ENCODE results near the gene IQSEC1.

Gene IQSEC1

GRCh38 chr3:12948891-12949711, 124.1 kb downstream of the IQSEC1 start:
- no peak overlapping the region for H3K27ac ChIP-seq (ENCODE audit: low read depth, low read length)
- H3K27me3 ChIP-seq (ENCODE audit: insufficient read depth, low read length): no peaks in the 10 kb centered on the region
- H3K9me3 ChIP-seq (ENCODE audit: insufficient read depth, low read depth, low read length): no peaks in the 10 kb centered on the region
- 94% methylated on average over 10 of the region's 10 CpGs for WGBS
- no peaks in the 10 kb centered on the region for H3K36me3 ChIP-seq (ENCODE audit: insufficient read depth, low read length)
- peaks cover 11% of the 10 kb centered on the region; the same call in 1 of the 2 replicates for H3K4me1 ChIP-seq (ENCODE audit: insufficient read depth, low read length)
- no peak overlapping the region for H3K9ac ChIP-seq (ENCODE audit: low read depth, low read length)
- H3K4me3 ChIP-seq (ENCODE audit: low read length): no peak overlapping the region

GRCh38 chr3:12948371-12948770, 124.9 kb downstream of the IQSEC1 start:
- H3K9ac ChIP-seq (ENCODE audit: low read depth, low read length): no peak overlapping the region
- WGBS: 93% methylated on average over 7 of the region's 7 CpGs
- H3K9me3 ChIP-seq (ENCODE audit: insufficient read depth, low read depth, low read length): no peaks in the 10 kb centered on the region
- H3K4me3 ChIP-seq (ENCODE audit: low read length): no peak overlapping the region
- H3K4me1 ChIP-seq (ENCODE audit: insufficient read depth, low read length): peaks cover 11% of the 10 kb centered on the region; the same call in 1 of the 2 replicates
- H3K27me3 ChIP-seq (ENCODE audit: insufficient read depth, low read length): no peaks in the 10 kb centered on the region
- H3K36me3 ChIP-seq (ENCODE audit: insufficient read depth, low read length): no peaks in the 10 kb centered on the region
- no peak overlapping the region for H3K27ac ChIP-seq (ENCODE audit: low read depth, low read length)

- Histone ChIP-seq H3K4me1 (ENCODE audit: insufficient read depth, low read length) (peaks cover 11% of the 10 kb centered on the region; the same call in 1 of the 2 replicates), H3K9me3 (ENCODE audit: insufficient read depth, low read depth, low read length) (no peaks in the 10 kb centered on the region), H3K9ac (ENCODE audit: low read depth, low read length) (no peak overlapping the region), H3K4me3 (ENCODE audit: low read length) (no peak overlapping the region), H3K27me3 (ENCODE audit: insufficient read depth, low read length) (no peaks in the 10 kb centered on the region), H3K27ac (ENCODE audit: low read depth, low read length) (no peak overlapping the region), H3K36me3 (ENCODE audit: insufficient read depth, low read length) (no peaks in the 10 kb centered on the region)
- WGBS: 90% methylated on average over 7 of the region's 7 CpGs
Observed at GRCh38 chr3:12947504-12948369, 125.5 kb downstream of the IQSEC1 start.

GRCh38 chr3:12946649-12947316, 126.4 kb downstream of the IQSEC1 start:
- Histone ChIP-seq H3K27me3 (ENCODE audit: insufficient read depth, low read length) (no peaks in the 10 kb centered on the region), H3K4me3 (ENCODE audit: low read length) (no peak overlapping the region), H3K27ac (ENCODE audit: low read depth, low read length) (no peak overlapping the region), H3K9me3 (ENCODE audit: insufficient read depth, low read depth, low read length) (no peaks in the 10 kb centered on the region), H3K9ac (ENCODE audit: low read depth, low read length) (no peak overlapping the region), H3K4me1 (ENCODE audit: insufficient read depth, low read length) (peaks cover 11% of the 10 kb centered on the region; the same call in 1 of the 2 replicates), H3K36me3 (ENCODE audit: insufficient read depth, low read length) (no peaks in the 10 kb centered on the region)
- 94% methylated on average over 8 of the region's 8 CpGs for WGBS

- Histone ChIP-seq H3K9me3 (ENCODE audit: insufficient read depth, low read depth, low read length) (no peaks in the 10 kb centered on the region), H3K27ac (ENCODE audit: low read depth, low read length) (no peak overlapping the region), H3K4me3 (ENCODE audit: low read length) (no peak overlapping the region), H3K9ac (ENCODE audit: low read depth, low read length) (no peak overlapping the region), H3K4me1 (ENCODE audit: insufficient read depth, low read length) (peaks cover 11% of the 10 kb centered on the region; the same call in 1 of the 2 replicates), H3K36me3 (ENCODE audit: insufficient read depth, low read length) (peaks cover 3% of the 10 kb centered on the region; the same call in 1 of the 2 replicates), H3K27me3 (ENCODE audit: insufficient read depth, low read length) (no peaks in the 10 kb centered on the region)
- WGBS: 96% methylated on average over 6 of the region's 6 CpGs
Observed at GRCh38 chr3:12946251-12946648, 127.0 kb downstream of the IQSEC1 start.

- Histone ChIP-seq H3K27me3 (ENCODE audit: insufficient read depth, low read length) (no peaks in the 10 kb centered on the region), H3K9me3 (ENCODE audit: insufficient read depth, low read depth, low read length) (no peaks in the 10 kb centered on the region), H3K9ac (ENCODE audit: low read depth, low read length) (peak overlapping the region; percentile 54), H3K27ac (ENCODE audit: low read depth, low read length) (peak overlapping the region; percentile 4; the same call in 1 of the 2 replicates), H3K4me3 (ENCODE audit: low read length) (no peak overlapping the region), H3K36me3 (ENCODE audit: insufficient read depth, low read length) (peaks cover 10% of the 10 kb centered on the region), H3K4me1 (ENCODE audit: insufficient read depth, low read length) (peaks cover 11% of the 10 kb centered on the region; the same call in 1 of the 2 replicates)
- WGBS: 71% methylated on average over 6 of the region's 6 CpGs
Observed at GRCh38 chr3:12944849-12945248, 128.4 kb downstream of the IQSEC1 start.

GRCh38 chr3:12944413-12944812, 128.8 kb downstream of the IQSEC1 start:
- no peak overlapping the region for H3K4me3 ChIP-seq (ENCODE audit: low read length)
- peaks cover 11% of the 10 kb centered on the region; the same call in 1 of the 2 replicates for H3K4me1 ChIP-seq (ENCODE audit: insufficient read depth, low read length)
- peak overlapping the region; percentile 4; the same call in 1 of the 2 replicates for H3K27ac ChIP-seq (ENCODE audit: low read depth, low read length)
- H3K9me3 ChIP-seq (ENCODE audit: insufficient read depth, low read depth, low read length): no peaks in the 10 kb centered on the region
- WGBS: 77% methylated on average over 15 of the region's 15 CpGs
- no peaks in the 10 kb centered on the region for H3K27me3 ChIP-seq (ENCODE audit: insufficient read depth, low read length)
- H3K9ac ChIP-seq (ENCODE audit: low read depth, low read length): peak overlapping the region; percentile 54
- H3K36me3 ChIP-seq (ENCODE audit: insufficient read depth, low read length): peaks cover 10% of the 10 kb centered on the region

- H3K27me3 ChIP-seq (ENCODE audit: insufficient read depth, low read length): no peaks in the 10 kb centered on the region
- H3K36me3 ChIP-seq (ENCODE audit: insufficient read depth, low read length): peaks cover 10% of the 10 kb centered on the region
- 93% methylated on average over 22 of the region's 22 CpGs for WGBS
- no peak overlapping the region for H3K27ac ChIP-seq (ENCODE audit: low read depth, low read length)
- no peak overlapping the region for H3K9ac ChIP-seq (ENCODE audit: low read depth, low read length)
- no peak overlapping the region for H3K4me3 ChIP-seq (ENCODE audit: low read length)
- no peaks in the 10 kb centered on the region for H3K9me3 ChIP-seq (ENCODE audit: insufficient read depth, low read depth, low read length)
- peaks cover 11% of the 10 kb centered on the region; the same call in 1 of the 2 replicates for H3K4me1 ChIP-seq (ENCODE audit: insufficient read depth, low read length)
Observed at GRCh38 chr3:12943124-12944021, 129.9 kb downstream of the IQSEC1 start.

- no peak overlapping the region for H3K9ac ChIP-seq (ENCODE audit: low read depth, low read length)
- no peak overlapping the region for H3K4me3 ChIP-seq (ENCODE audit: low read length)
- no peak overlapping the region; the same call in 1 of the 2 replicates for H3K27ac ChIP-seq (ENCODE audit: low read depth, low read length)
- WGBS: 94% methylated on average over 26 of the region's 26 CpGs
- no peaks in the 10 kb centered on the region for H3K9me3 ChIP-seq (ENCODE audit: insufficient read depth, low read depth, low read length)
- peaks cover 11% of the 10 kb centered on the region; the same call in 1 of the 2 replicates for H3K4me1 ChIP-seq (ENCODE audit: insufficient read depth, low read length)
- H3K27me3 ChIP-seq (ENCODE audit: insufficient read depth, low read length): no peaks in the 10 kb centered on the region
- H3K36me3 ChIP-seq (ENCODE audit: insufficient read depth, low read length): peaks cover 10% of the 10 kb centered on the region
Observed at GRCh38 chr3:12941495-12942023, 131.7 kb downstream of the IQSEC1 start.

- over 99% methylated on average over 6 of the region's 6 CpGs for WGBS
- Histone ChIP-seq H3K4me1 (ENCODE audit: insufficient read depth, low read length) (peaks cover 11% of the 10 kb centered on the region; the same call in 1 of the 2 replicates), H3K4me3 (ENCODE audit: low read length) (no peak overlapping the region), H3K27me3 (ENCODE audit: insufficient read depth, low read length) (no peaks in the 10 kb centered on the region), H3K27ac (ENCODE audit: low read depth, low read length) (no peak overlapping the region), H3K9me3 (ENCODE audit: insufficient read depth, low read depth, low read length) (no peaks in the 10 kb centered on the region), H3K36me3 (ENCODE audit: insufficient read depth, low read length) (peaks cover 17% of the 10 kb centered on the region), H3K9ac (ENCODE audit: low read depth, low read length) (no peak overlapping the region)
Observed at GRCh38 chr3:12940854-12941253, 132.4 kb downstream of the IQSEC1 start.

All from HUES64 (cell line).